GM12801 (cell line): Measurements from ENCODE around the gene TASP1.

Experiments used
- TF ChIP-seq, protein P1 (sequence below): IDR thresholded peaks from one replicate; pipeline ENCODE4 v1.5.1; 2011; ENCODE audit warnings: control low read depth; ENCODE audit not compliant: insufficient read length; ENCODE audit errors: extremely low read depth

The TASP1 gene

DNA sequence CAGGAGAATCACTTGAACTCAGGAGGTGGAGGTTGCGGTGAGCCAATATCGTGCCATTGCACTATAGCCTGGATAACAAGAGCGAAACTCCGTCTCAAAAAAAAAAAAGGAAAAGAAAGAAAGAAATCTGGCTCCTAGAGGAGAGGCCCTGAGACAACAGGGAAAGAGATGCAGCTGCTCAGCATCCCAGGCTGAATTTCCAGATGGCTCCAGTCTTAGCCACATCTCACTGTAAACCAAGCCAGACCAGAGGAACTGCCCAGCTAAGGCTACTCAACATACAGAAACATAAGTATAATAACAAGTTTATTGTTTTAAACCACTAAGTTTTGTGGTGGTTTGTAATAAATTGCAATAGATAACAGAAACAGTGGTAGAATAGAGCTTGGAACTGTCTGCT, 38.5 kb upstream of the TASP1 start:
- TF ChIP-seq, protein P1, sequence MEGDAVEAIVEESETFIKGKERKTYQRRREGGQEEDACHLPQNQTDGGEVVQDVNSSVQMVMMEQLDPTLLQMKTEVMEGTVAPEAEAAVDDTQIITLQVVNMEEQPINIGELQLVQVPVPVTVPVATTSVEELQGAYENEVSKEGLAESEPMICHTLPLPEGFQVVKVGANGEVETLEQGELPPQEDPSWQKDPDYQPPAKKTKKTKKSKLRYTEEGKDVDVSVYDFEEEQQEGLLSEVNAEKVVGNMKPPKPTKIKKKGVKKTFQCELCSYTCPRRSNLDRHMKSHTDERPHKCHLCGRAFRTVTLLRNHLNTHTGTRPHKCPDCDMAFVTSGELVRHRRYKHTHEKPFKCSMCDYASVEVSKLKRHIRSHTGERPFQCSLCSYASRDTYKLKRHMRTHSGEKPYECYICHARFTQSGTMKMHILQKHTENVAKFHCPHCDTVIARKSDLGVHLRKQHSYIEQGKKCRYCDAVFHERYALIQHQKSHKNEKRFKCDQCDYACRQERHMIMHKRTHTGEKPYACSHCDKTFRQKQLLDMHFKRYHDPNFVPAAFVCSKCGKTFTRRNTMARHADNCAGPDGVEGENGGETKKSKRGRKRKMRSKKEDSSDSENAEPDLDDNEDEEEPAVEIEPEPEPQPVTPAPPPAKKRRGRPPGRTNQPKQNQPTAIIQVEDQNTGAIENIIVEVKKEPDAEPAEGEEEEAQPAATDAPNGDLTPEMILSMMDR: no peak

DNA sequence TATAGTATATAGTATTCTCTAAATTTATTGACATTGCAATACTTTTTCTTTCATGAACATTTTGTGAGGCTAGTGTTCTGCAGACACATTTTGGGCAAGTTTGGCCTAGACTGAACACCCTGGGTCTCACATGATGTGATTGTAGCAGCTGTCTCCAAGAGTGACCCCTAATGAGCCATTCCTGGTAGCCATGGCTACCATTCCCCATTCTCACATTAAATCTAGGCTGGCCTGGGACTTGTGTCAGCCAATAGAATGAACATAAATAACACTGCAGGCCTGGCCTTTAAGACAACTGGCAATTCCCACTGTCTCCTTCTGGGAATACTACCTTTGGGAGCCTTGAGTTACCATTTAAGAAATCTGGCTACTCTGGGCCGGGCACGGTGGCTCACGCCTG, 38.0 kb upstream of the TASP1 start:
- TF ChIP-seq, protein P1: no peak

DNA sequence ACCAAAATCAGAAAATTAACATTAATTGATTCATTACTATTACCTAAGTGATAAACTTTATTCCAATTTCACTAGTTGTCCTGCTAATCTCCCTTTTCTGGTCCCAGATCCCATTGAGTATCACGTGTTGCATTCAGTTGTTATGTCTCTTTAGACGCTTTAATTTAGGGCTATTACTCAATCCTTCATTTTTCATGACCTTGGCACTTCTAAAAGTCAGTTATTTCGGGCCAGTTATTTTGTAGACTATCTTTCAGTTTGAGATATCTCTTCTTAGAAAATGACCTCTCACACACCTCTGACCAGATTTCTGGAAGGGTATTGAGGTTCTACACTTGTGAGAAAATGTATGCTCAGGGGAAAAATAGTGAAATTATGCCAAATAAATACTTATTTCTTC, 34.0 kb upstream of the TASP1 start:
- TF ChIP-seq, protein P1: no peak

DNA sequence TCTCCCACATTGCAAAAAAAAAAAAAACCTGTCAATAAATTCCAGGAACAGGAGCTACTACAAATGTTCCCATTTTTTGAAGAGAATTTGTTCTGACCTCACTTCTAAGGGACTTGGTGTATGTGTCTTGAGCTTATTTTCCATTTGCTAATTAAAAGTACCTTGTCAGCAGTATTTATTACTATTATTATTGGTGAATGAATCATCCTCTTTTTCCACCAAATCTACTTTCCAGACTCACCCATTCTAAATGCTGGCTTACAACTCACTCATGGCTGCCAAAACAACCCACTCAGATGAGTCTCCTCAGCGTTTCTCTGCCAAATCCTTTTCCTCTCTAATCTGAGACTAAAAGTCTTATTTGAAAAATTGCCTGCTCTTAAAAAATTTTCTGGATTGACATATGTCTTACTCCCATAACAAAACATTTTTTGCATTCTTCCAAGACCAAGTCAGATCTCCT, 33.2 kb upstream of the TASP1 start:
- TF ChIP-seq, protein P1: no peak

DNA sequence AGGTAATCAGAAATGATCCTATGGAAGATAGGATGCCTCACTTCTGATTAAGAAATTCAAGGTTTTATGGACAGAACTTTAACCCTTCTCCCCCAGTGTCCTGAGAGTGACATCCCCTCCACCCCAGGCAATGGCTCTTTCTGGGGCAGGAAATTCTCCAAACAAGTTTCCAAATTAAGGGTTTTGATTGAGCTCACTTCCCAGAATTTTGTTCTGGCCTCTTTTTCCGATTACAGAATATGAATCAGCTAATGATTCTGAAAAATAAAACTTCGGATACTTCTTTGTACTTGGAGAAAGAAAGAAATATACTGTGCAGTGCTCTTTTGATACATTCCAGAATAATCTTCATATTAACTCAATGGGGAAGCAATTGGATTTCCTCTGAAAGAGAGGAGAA, 32.8 kb upstream of the TASP1 start:
- TF ChIP-seq, protein P1: no peak

DNA sequence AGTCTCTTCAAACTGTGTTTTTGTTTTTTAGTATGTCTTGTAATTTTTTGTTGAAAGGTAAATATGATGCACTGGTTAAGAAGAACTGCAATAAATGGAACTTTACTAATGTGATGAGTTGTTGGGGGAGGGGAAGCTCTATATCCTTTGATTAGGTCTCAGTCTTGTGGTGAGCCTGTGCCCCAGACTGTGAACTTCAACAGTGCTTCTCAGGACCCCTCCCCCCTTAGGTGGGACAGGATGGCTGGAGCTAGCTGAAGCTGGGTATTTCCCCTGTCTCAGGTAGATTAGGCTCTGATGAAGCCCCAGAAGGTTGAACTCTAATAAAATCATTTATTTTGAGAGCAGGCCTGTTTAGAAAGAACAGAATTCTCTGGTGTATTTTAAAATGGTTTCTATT, 31.4 kb upstream of the TASP1 start:
- TF ChIP-seq, protein P1: no peak

DNA sequence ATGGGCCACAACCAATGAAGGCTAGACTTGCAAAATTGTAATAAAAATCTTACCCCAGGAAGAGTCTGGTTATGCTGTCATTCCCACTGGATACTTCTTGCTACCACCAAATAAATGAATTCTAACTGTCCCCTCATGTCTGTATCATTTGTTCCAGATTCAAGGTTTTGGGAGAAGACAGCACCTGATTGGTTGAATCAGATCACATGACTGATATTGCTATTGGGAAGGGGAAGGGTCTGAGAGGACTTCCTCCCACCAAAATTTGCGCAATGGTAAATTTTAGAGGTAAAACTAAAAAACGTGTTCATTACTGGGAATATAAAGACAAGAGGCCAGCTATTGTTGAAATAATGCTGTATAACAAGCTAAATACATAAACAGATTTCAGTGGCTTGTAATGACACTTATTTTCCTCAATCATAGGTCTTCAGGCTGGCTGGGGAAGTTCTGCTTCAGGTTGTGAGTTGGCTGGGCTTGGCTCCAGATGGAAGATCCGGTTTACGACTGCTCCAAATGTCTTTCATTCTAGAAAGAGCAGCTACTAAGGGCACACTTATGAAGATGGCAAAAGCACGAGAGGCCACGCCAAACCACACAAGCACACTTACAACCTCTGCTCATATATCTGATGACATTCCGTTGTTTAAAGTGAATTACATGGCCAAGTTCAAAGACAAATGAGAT, 27.1 kb upstream of the TASP1 start:
- TF ChIP-seq, protein P1: no peak
